HG03103 (cell line): ENCODE data around the gene PHF13.
"Not testable (repeated sequence)": the region's sequence is repeated elsewhere in the genome, so short reads cannot be mapped to it uniquely, and the experiment has no call there.

ENCODE experiments used
- ATAC-seq: cut with Tn5 transposase; IDR thresholded peaks from one replicate; pipeline ENCODE4 v1.9.1; 2021; ENCODE audit warnings: low read depth; ENCODE audit not compliant: unreplicated experiment

The PHF13 gene

DNA sequence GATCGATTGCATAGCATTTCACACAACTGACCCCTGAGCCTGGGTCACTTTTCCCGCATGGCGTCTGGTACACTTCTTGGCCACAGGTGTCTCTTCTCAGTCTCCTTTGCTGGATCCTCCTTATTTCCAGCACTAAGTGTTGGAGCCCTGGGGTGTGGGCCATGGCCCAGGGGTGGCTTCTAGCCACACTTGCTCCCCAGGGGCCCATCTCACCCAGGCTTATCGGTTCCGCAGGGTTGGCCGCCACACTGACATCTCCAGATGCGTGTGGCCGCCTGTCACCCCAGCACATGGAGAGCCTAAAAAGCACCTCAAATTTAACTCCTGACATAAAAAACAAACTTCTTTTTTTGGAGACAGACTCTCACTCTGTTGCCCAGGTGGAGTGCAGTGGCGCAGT, 13.5 kb downstream of the PHF13 start:
- ATAC-seq: no peak

GRCh38 chr1:6627841-6628545, 14.5 kb downstream of the PHF13 start:
- ATAC-seq: no peak

DNA sequence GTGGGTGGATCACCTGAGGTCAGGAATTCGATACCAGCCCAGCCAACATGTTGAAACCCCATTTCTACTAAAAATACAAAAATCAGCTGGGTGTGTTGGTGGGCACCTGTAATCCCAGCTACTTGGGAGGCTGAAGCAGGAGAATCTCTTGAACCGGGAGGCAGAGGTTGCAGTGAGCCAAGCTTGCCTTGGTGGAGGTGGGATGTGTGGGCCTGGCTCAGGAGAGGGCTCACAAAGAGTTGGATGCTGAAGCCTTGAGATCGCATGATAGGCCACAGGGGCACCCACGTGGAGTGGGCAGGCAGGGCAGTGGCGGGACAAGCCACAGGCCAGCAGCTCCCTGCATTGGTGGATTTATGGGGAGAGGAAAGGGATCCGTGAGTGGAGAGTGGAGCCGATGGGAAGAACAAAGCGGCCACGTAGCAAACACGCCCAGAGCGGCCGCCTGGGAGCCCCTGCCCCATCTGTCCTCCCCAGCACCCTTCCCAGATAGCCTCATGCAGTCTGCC, 15.5 kb downstream of the PHF13 start:
- no peak for ATAC-seq

DNA sequence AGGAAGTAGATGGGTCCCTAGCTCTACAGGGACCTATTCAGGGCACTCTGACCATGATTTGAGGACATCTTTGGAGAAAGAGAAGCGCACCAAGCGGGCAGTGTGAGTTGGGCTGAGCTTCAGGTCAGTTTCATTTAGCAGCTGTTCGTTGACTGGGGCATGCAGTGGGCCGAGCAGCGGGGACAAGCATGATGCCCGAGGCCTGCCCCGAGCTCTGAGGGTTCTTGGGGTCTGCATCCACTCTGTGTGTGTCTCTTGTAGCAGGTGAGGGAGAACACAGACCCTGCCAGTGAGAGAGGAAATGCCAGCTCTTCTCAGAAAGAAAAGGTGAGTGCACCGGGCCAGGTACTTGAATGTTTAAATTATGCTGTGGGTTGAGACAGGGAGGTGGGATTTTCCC, 16.5 kb downstream of the PHF13 start:
- no peak for ATAC-seq

GRCh38 chr1:6631058-6631457, 17.5 kb downstream of the PHF13 start:
- no peak for ATAC-seq

- no peak for ATAC-seq
Measured at GRCh38 chr1:6632588-6633514, 19.3 kb downstream of the PHF13 start.

- no peak for ATAC-seq
Measured at GRCh38 chr1:6634371-6635052, 21.0 kb downstream of the PHF13 start.

DNA sequence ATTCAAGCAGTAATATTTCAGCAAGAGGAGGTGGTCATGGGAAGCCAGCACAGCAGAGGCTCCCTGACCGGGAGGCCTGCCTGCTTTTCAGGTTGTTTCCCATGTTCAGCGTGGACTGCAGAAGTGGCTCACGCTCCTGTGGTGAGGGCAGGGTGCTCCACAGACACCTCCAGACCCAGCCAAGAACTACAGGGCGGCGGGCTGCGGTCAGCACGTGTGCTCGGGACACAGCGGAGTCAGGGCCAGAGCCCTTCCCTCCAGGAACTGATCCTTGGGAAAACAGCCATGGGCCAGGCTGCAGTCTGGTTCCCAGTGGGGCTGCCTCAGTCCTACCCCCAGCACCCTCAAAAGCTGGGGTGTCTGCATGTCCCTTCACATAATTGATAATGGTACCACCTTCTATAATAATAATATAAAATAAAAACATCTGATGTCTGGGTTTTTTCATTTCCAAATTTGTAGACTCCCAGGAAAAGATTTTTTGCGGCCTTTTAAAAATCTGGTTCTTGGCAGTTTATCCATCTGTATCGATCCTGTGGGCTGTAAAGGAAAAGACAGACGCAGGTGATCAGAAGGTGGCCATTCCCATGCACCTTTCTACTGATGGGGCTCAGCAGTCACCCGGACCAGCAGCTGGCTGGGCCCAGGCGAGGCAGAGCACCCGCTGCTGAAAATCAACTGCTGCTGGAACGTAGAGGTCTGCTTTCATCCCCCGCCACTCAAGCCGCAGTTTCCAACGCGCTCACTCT, 21.8 kb downstream of the PHF13 start:
- no peak for ATAC-seq

DNA sequence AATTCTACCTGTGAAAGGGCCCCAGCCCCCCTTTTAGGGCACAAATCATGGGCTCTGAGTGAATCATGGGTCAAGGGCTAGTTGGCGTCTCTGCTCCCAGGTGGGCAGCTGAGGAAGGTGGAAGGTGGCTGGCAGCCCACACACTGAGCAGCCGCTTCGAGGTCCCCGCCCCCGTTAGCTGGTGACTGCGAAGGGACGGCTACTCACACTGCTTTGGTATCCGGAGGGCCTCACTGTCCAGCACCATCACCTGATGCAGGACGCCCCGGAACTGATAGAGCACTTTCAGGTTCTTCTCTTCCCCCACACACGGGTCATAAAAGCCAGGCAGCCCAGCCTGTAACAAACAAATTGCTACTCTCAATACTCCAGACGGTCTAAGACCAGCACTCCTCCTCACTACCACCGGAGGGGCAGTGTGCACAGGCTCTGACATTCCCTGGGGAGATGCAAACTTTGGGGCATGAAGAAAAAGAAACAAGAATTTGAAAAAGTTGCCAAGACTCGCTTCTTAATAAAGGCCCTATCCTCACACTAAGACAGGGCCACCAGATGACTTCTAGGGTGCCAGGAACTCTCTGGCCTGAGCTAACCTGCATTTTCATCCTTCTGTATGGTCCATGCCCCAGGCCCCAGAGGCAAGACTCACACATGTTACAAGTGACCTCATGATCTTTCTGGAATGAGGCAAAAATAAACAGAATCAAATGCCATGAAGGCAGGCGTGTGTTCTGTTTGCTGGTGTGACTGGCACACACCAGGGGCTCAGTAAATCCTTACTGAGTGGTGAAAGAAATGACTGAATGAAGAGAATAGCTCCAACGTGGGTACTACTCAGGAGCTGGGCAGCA, 22.6 kb downstream of the PHF13 start:
- ATAC-seq: no peak

- not testable (repeated sequence) for ATAC-seq
Measured at GRCh38 chr1:6636778-6637177, 23.2 kb downstream of the PHF13 start.

DNA sequence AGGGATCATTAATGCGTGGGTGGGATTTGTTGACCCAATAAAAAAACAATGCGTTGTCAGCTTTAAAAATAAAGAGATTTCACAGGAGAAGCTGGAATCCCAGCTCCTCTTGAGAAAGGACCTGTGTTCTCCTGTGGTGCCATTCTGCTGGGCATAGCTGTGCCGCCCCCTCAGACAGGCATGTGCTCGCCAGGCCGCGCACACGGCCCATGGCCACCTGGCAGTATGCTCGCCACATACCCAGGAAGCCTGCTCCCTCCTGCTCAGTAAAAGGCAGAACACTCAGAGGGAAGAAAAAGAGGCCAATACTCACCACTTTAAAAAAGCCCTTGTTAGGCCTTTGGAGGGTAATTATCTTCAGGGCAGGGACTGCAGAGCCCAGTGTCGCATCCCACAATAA, 24.2 kb downstream of the PHF13 start:
- ATAC-seq: no peak

DNA sequence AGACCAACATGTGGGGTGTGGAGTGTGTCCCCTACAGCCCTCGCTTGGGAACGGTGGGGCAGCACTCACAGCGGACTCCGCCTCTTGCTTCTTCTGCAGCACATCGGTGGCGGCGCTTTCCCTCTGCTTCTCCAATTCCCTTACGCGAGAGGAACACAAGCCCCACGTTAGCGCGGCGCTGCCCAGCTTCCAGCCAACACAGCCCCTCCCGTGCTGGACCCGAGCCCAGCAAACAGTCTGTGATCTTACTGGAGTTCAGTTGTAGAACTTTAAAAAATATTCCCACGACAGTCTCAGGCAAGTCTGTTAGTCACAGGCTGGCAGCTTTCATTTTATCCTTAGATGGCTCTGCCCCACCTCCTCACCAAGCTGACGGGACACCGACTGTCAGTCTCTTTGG, 24.7 kb downstream of the PHF13 start:
- ATAC-seq: no peak

DNA sequence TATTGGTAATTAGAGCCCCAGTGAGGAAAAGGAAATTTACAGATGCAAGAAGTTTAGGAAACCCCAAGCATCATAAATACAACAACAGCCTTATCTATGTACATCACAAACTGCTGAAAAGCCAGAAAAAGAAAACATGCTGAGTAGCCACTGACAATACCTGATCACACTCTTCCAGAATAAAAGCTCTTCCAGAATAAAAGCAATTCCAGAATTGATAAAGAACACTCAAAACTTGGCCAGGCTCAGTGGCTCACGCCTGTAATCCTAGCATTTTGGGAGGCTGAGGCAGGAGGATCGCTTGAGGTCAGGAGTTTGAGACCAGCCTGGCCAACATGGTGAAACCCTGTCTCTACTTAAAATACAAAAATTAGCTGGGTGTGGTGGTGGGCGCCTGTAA, 27.3 kb downstream of the PHF13 start:
- not testable (repeated sequence) for ATAC-seq

GRCh38 chr1:6645018-6645417, 31.5 kb downstream of the PHF13 start:
- ATAC-seq: no peak

GRCh38 chr1:6646499-6647148, 33.1 kb downstream of the PHF13 start:
- ATAC-seq: no peak

GRCh38 chr1:6648556-6648955, 35.0 kb downstream of the PHF13 start:
- no peak for ATAC-seq

DNA sequence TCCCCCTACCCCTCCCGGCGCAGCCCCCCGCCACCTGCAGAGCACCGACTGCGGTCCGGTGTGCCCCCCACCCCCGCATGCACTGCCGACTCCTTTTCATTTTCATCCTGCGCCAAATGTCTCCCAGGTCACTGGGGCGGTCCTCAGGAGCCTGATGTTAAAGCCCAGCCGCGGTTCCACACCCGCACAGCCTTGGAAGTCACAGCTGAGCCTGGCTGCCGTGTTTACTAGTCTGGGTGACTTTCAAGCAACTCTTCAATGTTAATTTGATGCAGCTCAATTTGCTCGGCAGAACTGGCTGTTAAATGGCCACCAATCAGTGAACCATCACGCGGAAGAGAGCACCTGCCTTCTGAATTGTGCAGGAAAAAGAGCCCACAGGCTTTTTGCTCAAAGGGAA, 38.4 kb downstream of the PHF13 start:
- ATAC-seq: no peak

- ATAC-seq: no peak
Measured at GRCh38 chr1:6652986-6653385, 39.5 kb downstream of the PHF13 start.
